ENCODE results near the gene POMT2.

Gene POMT2

GRCh38 chr14:77250927-77251326 is 69.8 kb downstream of the POMT2 start (continued):
- no peak for TF ChIP-seq CREB5 (CRISPR knock-in tag; IDR thresholded peaks at IDR 0.05; ENCODE audit: low read depth)

GRCh38 chr14:77249286-77249685 is 71.4 kb downstream of the POMT2 start:
- TF ChIP-seq ARNTL (CRISPR knock-in tag; IDR thresholded peaks at IDR 0.05; ENCODE audit: borderline replicate concordance, low read depth) (no peak), ZFP3 (CRISPR knock-in tag; IDR thresholded peaks at IDR 0.05) (no peak), ZNF70 (CRISPR knock-in tag; IDR thresholded peaks at IDR 0.05) (no peak), ZNF8 (CRISPR knock-in tag; IDR thresholded peaks at IDR 0.05) (no peak)
- ATAC-seq, result no peak

- ATAC-seq, result no peak
Observed at GRCh38 chr14:77248666-77249065, 72.0 kb downstream of the POMT2 start.

GRCh38 chr14:77246784-77247183 is 73.9 kb downstream of the POMT2 start:
- no peak for ATAC-seq
- TF ChIP-seq TSHZ2 (CRISPR knock-in tag; IDR thresholded peaks at IDR 0.05) (no peak), PATZ1 (CRISPR knock-in tag; IDR thresholded peaks at IDR 0.05; ENCODE audit: borderline replicate concordance) (no peak), CREB5 (CRISPR knock-in tag; IDR thresholded peaks at IDR 0.05; ENCODE audit: low read depth) (no peak), ZFP3 (CRISPR knock-in tag; IDR thresholded peaks at IDR 0.05) (no peak), CSRNP3 (CRISPR knock-in tag; IDR thresholded peaks at IDR 0.05) (no peak), ZNF565 (CRISPR knock-in tag; conservative IDR thresholded peaks at IDR 0.05; ENCODE audit: low read depth) (no peak), ZC3H10 (CRISPR knock-in tag; IDR thresholded peaks at IDR 0.05) (no peak), PPARA (CRISPR knock-in tag; IDR thresholded peaks at IDR 0.05; ENCODE audit: borderline replicate concordance) (no peak), POU6F1 (CRISPR knock-in tag; IDR thresholded peaks at IDR 0.05; ENCODE audit: borderline replicate concordance, low read depth) (no peak), BACH2 (CRISPR knock-in tag; IDR thresholded peaks at IDR 0.05; ENCODE audit: borderline replicate concordance) (no peak), RARB (CRISPR knock-in tag; IDR thresholded peaks at IDR 0.05) (no peak)

More at GRCh38 chr14:77248666-77249065, 72.0 kb downstream of the POMT2 start:
- no peak for TF ChIP-seq BACH2 (CRISPR knock-in tag; IDR thresholded peaks at IDR 0.05; ENCODE audit: borderline replicate concordance)
- no peak for TF ChIP-seq PPARA (CRISPR knock-in tag; IDR thresholded peaks at IDR 0.05; ENCODE audit: borderline replicate concordance)
- TF ChIP-seq SNAI2 (CRISPR knock-in tag; IDR thresholded peaks at IDR 0.05), result no peak

- ATAC-seq, result no peak
- TF ChIP-seq CSRNP3 (CRISPR knock-in tag; IDR thresholded peaks at IDR 0.05) (no peak), PATZ1 (CRISPR knock-in tag; IDR thresholded peaks at IDR 0.05; ENCODE audit: borderline replicate concordance) (no peak), ZNF565 (CRISPR knock-in tag; conservative IDR thresholded peaks at IDR 0.05; ENCODE audit: low read depth) (no peak), OSR1 (CRISPR knock-in tag; IDR thresholded peaks at IDR 0.05) (no peak), CSDC2 (CRISPR knock-in tag; IDR thresholded peaks at IDR 0.05) (no peak), POU6F1 (CRISPR knock-in tag; IDR thresholded peaks at IDR 0.05; ENCODE audit: borderline replicate concordance, low read depth) (no peak)
Observed at GRCh38 chr14:77245820-77246219, 74.9 kb downstream of the POMT2 start.

All from SK-N-SH treated with all-trans-retinoic acid at 6 μM for 48 hours (cell line).